ENCODE results near the gene DBN1. TPM values are rescaled to one million over a fixed set of nuclear protein-coding genes. Genes with fewer than 3 reads are reported as not detected.

Gene DBN1
- total and polyA plus RNA-seq, 9 of the 15 experiments (the other 6 are each of a cell fraction or from before 2014, with no cell fraction given), result 0.25 to 87.2 (median 27.9) TPM

- TF ChIP-seq JUN (IDR thresholded peaks at IDR 0.05; ENCODE audit: borderline replicate concordance, low read depth, low read length) (no peak), JUN (CRISPR knock-in tag; IDR thresholded peaks at IDR 0.05; ENCODE audit: borderline replicate concordance) (no peak), FIP1L1 (IDR thresholded peaks at IDR 0.05; ENCODE audit: low read depth, low read length, poor library complexity, severe bottlenecking) (no peak), NELFE (IDR thresholded peaks at IDR 0.05; ENCODE audit: insufficient read depth, insufficient read length) (no peak), RBFOX2 (IDR thresholded peaks at IDR 0.05; ENCODE audit: low read depth, low read length) (peak; percentile 56), U2AF2 (optimal IDR thresholded peaks at IDR 0.05; ENCODE audit: low read depth, low read length) (no peak), EP400 (IDR thresholded peaks at IDR 0.05) (peak; percentile 29; the same call in 1 of the 2 replicates), PCBP1 (IDR thresholded peaks at IDR 0.05; ENCODE audit: low read depth, low read length, poor library complexity, severe bottlenecking) (no peak), GABPB2 (CRISPR knock-in tag; conservative IDR thresholded peaks at IDR 0.05) (no peak), NCOA6 (IDR thresholded peaks at IDR 0.05) (no peak), ZNF518B (CRISPR knock-in tag; IDR thresholded peaks at IDR 0.05) (no peak; the same call in 1 of the 2 replicates), TAF15 (IDR thresholded peaks at IDR 0.05; ENCODE audit: low read depth, low read length) (no peak; the same call in 1 of the 2 replicates), RBM34 (IDR thresholded peaks at IDR 0.05; ENCODE audit: borderline replicate concordance, insufficient read depth, low read length) (0 out of 2 replicates have a peak, but pooled peaks have one; percentile 71), RBM17 (IDR thresholded peaks at IDR 0.05; ENCODE audit: borderline replicate concordance, low read depth, low read length) (no peak), CGGBP1 (CRISPR knock-in tag; IDR thresholded peaks at IDR 0.05) (no peak), CBX8 (IDR thresholded peaks at IDR 0.05; ENCODE audit: borderline replicate concordance, extremely low read depth, low read depth, low read length, poor library complexity, severe bottlenecking) (no peak), C11orf30 (IDR thresholded peaks at IDR 0.05; ENCODE audit: low read depth) (no peak), LCOR (CRISPR knock-in tag; IDR thresholded peaks at IDR 0.05) (no peak), ZNF707 (CRISPR knock-in tag; conservative IDR thresholded peaks at IDR 0.05) (no peak), ZNF384 (IDR thresholded peaks at IDR 0.05; ENCODE audit: low read depth, low read length) (no peak), ZKSCAN8 (CRISPR knock-in tag; IDR thresholded peaks at IDR 0.05) (0 out of 2 replicates have a peak, but pooled peaks have one; percentile 33), SNRNP70 (optimal IDR thresholded peaks at IDR 0.05; ENCODE audit: low read depth, low read length) (peak; percentile 24)
These were observed 27.0 kb downstream of the DBN1 start, which contains the start of gene PRR7 (continued) for GRCh38 chr5:177446200-177447065.

Measured in K562 (cell line).